Vagina (tissue), 2 donors: Measurements from ENCODE around the gene DACT2. TPM values are rescaled to one million over a fixed set of nuclear protein-coding genes. Genes with fewer than 3 reads are reported as not detected.

Experiments
- DNase-seq, 2 donors: peaks; one replicate each; pipeline ENCODE4 v3.0.0-alpha.2; 2017; ENCODE audit errors: extremely low spot score in 2 of 2
- H3K27ac ChIP-seq: fragments of 200-600 bp; sonication (generic); one replicate; pipeline ENCODE4 v1.5.1; 2019
- H3K27me3 ChIP-seq: fragments of 200-600 bp; sonication (generic); one replicate; pipeline ENCODE4 v1.5.1; 2019
- H3K36me3 ChIP-seq, 2 donors: fragments of 200-600 bp; sonication (generic); one replicate each; pipeline ENCODE4 v1.5.1; 2017 to 2019
- H3K4me1 ChIP-seq: fragments of 200-600 bp; sonication (generic); one replicate; pipeline ENCODE4 v1.5.1; 2019
- H3K4me3 ChIP-seq, 2 donors: fragments of 200-600 bp; sonication (generic); 1 replicate in 1 of 2; 2 replicates in 1 of 2; pipeline ENCODE4 v1.5.1; 2016 to 2019
- H3K9me3 ChIP-seq: fragments of 200-600 bp; sonication (generic); one replicate; pipeline ENCODE4 v1.5.1; 2019
- CTCF ChIP-seq, 3 experiments: fragments of 450-650 bp in 2 of 3; fragments of 200-600 bp in 1 of 3; sonication (generic) in 1 of 3; IDR thresholded peaks; one replicate each; pipeline ENCODE4 v1.5.1; 2017 to 2019; ENCODE audit warnings: antibody characterized with exemption in 3 of 3, mild to moderate bottlenecking in 2 of 3, moderate library complexity in 2 of 3
- POLR2A ChIP-seq, 2 donors: fragments of 450-650 bp; IDR thresholded peaks; one replicate each; pipeline ENCODE4 v1.6.1; 2017; ENCODE audit warnings: antibody characterized with exemption in 2 of 2, mild to moderate bottlenecking in 2 of 2, moderate library complexity in 2 of 2
- POLR2AphosphoS5 ChIP-seq, 2 donors: sonication (generic); formaldehyde crosslinking; IDR thresholded peaks; one replicate each; pipeline ENCODE4 v1.9.0; 2017; ENCODE audit warnings: antibody characterized with exemption in 2 of 2, mild to moderate bottlenecking in 2 of 2, low read depth in 1 of 2; ENCODE audit not compliant: insufficient read depth in 1 of 2
- intact Hi-C: fragments of 100-400 bp; cut with DNase I; formaldehyde crosslinking; loops from one replicate; pipeline ENCODE4 v1.15.1; 2023
- total RNA-seq: library from RNA; depleted of rRNA; stranded (reverse); fragments of >200 nt; gene quantifications from one replicate; pipeline ENCODE4 v1.2.3, GENCODE V29; 2016

DACT2 gene
- total RNA-seq, 1 donor from 2014 or later: 1.5 TPM

- no peaks in the 10 kb centered on the region for H3K4me1 ChIP-seq
- TF ChIP-seq POLR2AphosphoS5 (IDR thresholded peaks at IDR 0.05; ENCODE audit: insufficient read depth in 1 of 2, low read depth in 1 of 2) (no peak), POLR2A (IDR thresholded peaks at IDR 0.05) (no peak), CTCF (IDR thresholded peaks at IDR 0.05) (no peak)
- intact Hi-C loops: no loop called here
- no peaks in the 10 kb centered on the region for H3K27me3 ChIP-seq
- no peak for DNase-seq
- H3K4me3 ChIP-seq: no peak overlapping the region
- H3K27ac ChIP-seq: no peak overlapping the region
- no peaks in the 10 kb centered on the region for H3K9me3 ChIP-seq
- H3K36me3 ChIP-seq: no peaks in the 10 kb centered on the region
These were observed 42.9 kb downstream of the DACT2 start for GRCh38 chr6:168276576-168277273.

DNA sequence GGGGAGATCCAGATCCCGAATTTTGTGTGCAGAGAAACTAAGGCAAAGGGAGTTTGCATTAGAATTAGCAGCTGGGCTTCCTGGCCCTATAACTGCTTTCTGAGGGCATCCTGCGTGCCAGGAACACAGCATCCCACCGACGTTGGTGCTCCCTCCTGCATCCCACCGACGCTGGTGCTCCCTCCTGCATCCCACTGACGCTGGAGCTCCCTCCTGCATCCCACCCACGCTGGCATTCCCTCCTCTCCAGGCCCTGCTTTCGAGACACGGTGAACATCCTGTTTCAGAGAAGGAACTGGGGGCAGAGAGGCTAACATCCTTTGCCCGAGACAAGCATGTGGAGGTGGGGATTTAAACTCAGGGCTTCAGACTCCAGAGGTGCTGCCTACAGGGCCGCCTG, 44.4 kb downstream of the DACT2 start:
- DNase-seq: no peak
- no peaks in the 10 kb centered on the region for H3K9me3 ChIP-seq
- H3K27me3 ChIP-seq: no peaks in the 10 kb centered on the region
- no peaks in the 10 kb centered on the region for H3K4me1 ChIP-seq
- H3K27ac ChIP-seq: no peak overlapping the region
- no peak for TF ChIP-seq POLR2AphosphoS5 (IDR thresholded peaks at IDR 0.05; ENCODE audit: insufficient read depth in 1 of 2, low read depth in 1 of 2)
- H3K4me3 ChIP-seq: no peak overlapping the region
- intact Hi-C loops: no loop called here
- no peaks in the 10 kb centered on the region for H3K36me3 ChIP-seq

GRCh38 chr6:168274037-168274952, 45.3 kb downstream of the DACT2 start:
- Histone ChIP-seq H3K27ac (no peak overlapping the region), H3K4me1 (no peaks in the 10 kb centered on the region), H3K27me3 (no peaks in the 10 kb centered on the region), H3K9me3 (no peaks in the 10 kb centered on the region), H3K36me3 (no peaks in the 10 kb centered on the region), H3K4me3 (no peak overlapping the region)
- no peak for DNase-seq
- intact Hi-C loops: no loop called here
- TF ChIP-seq CTCF (IDR thresholded peaks at IDR 0.05) (no peak), POLR2A (IDR thresholded peaks at IDR 0.05) (no peak), POLR2AphosphoS5 (IDR thresholded peaks at IDR 0.05; ENCODE audit: insufficient read depth in 1 of 2, low read depth in 1 of 2) (no peak)

GRCh38 chr6:168273441-168274036, 46.0 kb downstream of the DACT2 start:
- no peak for TF ChIP-seq POLR2AphosphoS5 (IDR thresholded peaks at IDR 0.05; ENCODE audit: insufficient read depth in 1 of 2, low read depth in 1 of 2)
- no peak for TF ChIP-seq CTCF (IDR thresholded peaks at IDR 0.05)
- no peak for TF ChIP-seq POLR2A (IDR thresholded peaks at IDR 0.05)
- no peaks in the 10 kb centered on the region for H3K36me3 ChIP-seq
- H3K27ac ChIP-seq: no peak overlapping the region
- H3K9me3 ChIP-seq: no peaks in the 10 kb centered on the region
- H3K27me3 ChIP-seq: no peaks in the 10 kb centered on the region
- no peak for DNase-seq
- intact Hi-C loops: no loop called here
- no peak overlapping the region for H3K4me3 ChIP-seq
- no peaks in the 10 kb centered on the region for H3K4me1 ChIP-seq

DNA sequence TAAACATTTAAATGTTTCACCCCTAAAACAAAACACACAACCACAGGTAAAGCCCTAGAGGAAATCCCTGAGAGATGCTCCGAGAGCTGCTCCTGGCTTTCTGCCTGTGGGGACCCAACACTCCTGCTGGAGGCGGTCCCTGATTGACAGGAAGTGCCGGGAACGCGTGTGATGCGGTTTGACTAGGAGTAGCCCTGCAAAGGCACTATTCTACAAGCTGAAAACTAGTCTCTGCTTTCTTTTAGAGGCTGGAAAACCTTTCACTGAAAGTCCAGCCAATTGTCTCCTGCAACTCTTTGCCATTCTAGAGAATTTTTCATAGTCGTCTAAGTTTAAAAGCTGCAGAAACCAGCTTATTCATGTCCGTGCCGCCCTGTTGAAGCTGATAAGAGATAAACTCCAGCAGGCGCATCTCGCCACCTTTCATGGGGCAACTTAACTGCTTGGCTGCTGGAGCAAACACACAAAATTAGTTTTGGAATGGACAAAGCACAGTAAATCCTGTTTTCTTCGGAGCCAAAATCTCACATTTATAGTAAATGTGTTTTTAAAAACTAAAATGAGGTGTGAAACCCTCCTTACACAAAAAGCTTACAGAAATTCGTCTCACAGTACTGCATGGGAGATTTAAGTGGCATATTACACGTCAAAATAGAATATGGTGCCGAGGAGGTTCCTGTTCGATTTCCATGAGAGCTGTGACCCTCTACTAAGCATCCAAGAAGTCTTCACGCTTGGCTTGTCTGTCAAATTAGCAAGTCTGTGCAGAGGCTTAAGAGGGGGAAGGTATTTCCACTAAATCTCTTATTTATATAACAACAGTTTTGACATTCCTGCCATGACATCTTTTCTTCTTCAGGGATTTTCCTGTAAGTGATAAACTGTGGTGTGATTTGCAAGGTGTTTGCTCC, 46.9 kb downstream of the DACT2 start:
- no peaks in the 10 kb centered on the region for H3K27me3 ChIP-seq
- intact Hi-C loops: no loop called here
- TF ChIP-seq CTCF (IDR thresholded peaks at IDR 0.05): no peak
- TF ChIP-seq POLR2A (IDR thresholded peaks at IDR 0.05): no peak
- no peak overlapping the region for H3K4me3 ChIP-seq
- DNase-seq: no peak
- no peak overlapping the region for H3K27ac ChIP-seq
- H3K9me3 ChIP-seq: no peaks in the 10 kb centered on the region
- H3K36me3 ChIP-seq: no peaks in the 10 kb centered on the region
- no peaks in the 10 kb centered on the region for H3K4me1 ChIP-seq
